Frontal cortex (tissue), 4 donors: Measurements from ENCODE around the gene COL6A2. TPM values are rescaled to one million over a fixed set of nuclear protein-coding genes. Genes with fewer than 3 reads are reported as not detected.

Experiments used
- DNase-seq, 2 donors: peaks; one replicate each; pipeline ENCODE4 v3.0.0; 2012; ENCODE audit warnings: low spot score in 2 of 2
- FAIRE-seq: peaks from 2 replicates; lab custom pipeline; 2012; peaks lifted over from hg19 to GRCh38; lab: Jason Lieb, UNC
- total RNA-seq: library from RNA; depleted of rRNA; stranded (reverse); fragments of >200 nt; gene quantifications from one replicate; pipeline ENCODE4 v1.2.3, GENCODE V29; 2014
- donor health status: control.
- donor health status: control.
- donor health status: control.

Gene COL6A2
- total RNA-seq, 1 donor from 2014 or later: 15.5 TPM

DNA sequence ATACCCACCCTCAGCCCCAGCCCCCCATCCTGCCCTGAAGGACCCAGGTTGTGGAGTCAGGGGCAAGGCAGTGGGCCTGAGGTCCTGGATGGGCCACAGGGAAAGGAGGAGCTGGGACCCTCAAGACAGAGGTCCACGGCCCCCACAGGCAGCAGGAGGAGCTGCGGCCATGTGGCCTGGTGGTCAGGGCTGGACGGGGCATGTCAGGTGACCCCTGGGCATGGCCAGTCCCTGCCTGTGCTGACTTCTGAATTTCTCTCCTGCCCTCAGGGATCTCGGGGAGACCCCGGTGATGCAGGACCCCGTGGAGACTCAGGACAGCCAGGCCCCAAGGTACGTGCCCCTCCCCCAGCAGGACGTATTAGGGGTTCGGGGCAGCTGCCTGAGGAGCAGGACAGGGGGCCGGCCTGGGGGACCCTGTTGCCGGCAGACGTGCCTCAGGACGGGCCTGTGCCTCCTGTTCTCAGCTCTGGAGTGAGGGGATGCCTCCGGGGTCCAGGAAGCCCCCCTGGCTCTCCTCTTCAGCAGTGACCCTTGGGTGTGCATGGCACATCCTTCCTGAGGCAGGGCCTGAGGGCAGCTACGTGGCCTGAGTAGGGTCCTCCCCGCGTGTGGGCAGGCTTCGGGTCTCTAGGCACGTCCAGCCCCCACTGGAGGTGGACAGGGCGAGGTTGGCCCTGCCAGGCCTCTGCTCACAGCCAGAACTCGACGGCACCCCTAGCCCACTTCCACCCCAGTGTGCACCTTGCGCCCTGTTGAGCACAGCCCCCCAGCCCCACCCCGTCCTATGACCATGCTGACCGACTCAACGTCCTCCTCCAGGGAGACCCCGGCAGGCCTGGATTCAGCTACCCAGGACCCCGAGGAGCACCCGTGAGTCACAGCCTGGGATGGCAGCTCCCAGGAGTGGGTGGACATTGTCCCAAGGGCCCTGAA, 23.6 kb downstream of the COL6A2 start:
- no peak for FAIRE-seq
- no peak for DNase-seq

DNA sequence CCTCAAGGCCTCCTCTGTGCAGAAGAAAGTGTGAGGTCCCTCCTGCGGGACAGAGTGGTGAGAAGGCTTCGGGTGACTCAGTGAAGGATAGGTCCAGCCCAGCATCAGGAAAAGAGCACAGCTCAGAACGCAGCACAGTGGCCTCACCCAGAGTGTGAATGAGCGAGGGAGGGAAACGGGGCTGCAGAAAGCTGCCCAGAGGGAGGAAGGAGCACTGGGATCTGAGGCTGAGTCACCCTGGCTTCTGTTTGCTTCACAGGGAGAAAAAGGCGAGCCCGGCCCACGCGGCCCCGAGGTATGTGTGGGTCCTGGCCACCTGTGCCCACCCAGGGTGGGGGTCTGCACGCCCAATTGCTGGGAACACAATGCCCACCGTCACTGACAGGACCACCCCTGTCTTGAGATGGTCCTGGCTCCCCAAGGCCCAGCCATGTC, 24.3 kb downstream of the COL6A2 start:
- DNase-seq (no peak), FAIRE-seq (no peak)

DNA sequence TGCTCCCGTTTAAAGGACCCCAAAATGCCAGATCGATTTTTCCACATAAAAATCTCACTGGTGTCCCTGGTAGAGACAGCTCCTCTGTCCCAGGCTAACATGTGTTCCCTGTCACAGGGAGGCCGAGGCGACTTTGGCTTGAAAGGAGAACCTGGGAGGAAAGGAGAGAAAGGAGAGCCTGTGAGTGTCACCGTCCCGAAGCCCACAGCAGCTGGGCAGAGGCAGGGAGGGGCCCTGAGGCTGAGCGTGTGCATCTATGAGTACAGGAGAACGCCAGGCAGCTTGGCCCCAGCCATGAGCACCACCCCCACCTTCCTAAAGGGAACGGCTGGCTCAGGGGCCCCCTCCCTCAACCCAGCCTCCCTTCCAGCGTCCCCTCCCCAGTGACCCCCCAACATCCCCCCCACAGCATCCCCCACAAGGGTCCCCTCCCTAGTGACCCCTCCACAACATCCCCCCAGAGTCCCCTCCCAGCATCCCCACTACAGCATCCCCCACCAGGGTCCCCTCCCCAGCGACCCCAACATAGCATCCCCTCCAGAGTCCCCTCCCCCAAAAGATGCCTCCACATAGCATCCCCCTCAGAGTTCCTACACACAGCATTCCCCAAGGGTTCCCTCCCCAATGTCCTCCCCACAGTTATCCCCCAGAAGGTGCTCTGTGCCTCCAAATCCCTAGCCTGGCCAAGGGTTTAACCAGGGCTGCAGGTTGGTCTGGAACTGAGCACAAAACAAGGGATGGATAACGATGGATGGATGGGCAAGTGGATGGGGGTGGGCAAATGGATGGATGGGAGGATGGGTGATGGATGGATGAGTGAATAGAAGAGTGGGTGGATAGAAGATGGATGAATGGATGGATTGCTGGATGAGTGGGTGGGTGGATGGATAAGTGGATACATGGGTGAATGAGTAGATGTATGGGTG, 25.1 kb downstream of the COL6A2 start:
- FAIRE-seq: no peak

GRCh38 chr21:46124083-46124925, 26.4 kb downstream of the COL6A2 start:
- FAIRE-seq (no peak), DNase-seq (no peak)

More for the DNA sequence above, 25.1 kb downstream of the COL6A2 start:
- no peak for DNase-seq

GRCh38 chr21:46124926-46125845, 27.3 kb downstream of the COL6A2 start:
- FAIRE-seq: no peak
- no peak for DNase-seq

DNA sequence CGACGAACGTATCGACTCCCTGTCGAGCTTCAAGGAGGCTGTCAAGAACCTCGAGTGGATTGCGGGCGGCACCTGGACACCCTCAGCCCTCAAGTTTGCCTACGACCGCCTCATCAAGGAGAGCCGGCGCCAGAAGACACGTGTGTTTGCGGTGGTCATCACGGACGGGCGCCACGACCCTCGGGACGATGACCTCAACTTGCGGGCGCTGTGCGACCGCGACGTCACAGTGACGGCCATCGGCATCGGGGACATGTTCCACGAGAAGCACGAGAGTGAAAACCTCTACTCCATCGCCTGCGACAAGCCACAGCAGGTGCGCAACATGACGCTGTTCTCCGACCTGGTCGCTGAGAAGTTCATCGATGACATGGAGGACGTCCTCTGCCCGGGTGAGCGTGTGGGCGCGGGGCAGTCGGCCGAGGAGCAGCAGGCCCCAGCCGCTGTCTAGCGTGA, 28.0 kb downstream of the COL6A2 start:
- DNase-seq: no peak
- no peak for FAIRE-seq

DNA sequence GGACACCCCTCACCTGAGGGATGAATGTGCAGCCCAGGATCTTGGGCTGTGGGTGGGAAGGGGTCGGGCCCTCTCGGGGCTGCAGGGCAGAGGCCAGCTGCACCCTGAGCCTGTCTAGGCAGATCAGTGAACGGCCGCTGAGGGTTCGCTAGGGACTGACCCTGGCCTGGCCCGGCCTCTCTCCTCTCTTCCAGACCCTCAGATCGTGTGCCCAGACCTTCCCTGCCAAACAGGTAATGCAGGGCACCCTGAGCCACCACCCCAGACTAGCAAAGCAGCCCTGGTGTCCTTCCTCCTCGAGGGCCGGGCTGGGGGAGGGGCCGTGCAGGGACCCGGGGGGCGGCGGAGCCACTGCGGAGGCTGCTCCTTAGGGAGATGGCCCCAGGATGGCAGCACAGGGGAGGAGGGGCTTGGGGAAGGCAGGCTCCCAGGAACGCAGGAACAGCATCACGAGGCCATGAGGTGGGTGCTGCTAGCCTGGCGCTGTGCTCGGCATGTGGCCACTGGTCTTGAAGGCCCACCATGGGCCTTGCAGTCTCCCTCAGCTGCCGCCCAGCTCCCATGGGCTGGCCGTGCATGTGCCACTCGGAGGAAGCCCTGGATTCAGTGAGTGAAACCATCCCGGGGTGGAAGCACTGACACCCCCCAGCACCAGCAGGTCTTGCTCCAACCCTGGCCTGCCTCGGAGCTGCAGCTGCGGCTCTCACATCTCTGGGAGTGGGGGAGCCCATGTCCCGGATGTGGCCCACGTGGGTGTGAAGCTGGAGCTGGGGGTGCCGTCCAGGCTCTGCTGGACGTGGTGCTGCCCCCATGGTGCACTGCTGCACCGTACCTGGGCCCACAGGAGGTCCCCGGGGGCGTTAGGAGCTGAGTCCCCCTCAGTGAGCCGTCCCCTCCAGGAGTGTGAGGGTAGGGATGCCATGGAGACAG, 28.7 kb downstream of the COL6A2 start:
- FAIRE-seq (no peak), DNase-seq (no peak)

DNA sequence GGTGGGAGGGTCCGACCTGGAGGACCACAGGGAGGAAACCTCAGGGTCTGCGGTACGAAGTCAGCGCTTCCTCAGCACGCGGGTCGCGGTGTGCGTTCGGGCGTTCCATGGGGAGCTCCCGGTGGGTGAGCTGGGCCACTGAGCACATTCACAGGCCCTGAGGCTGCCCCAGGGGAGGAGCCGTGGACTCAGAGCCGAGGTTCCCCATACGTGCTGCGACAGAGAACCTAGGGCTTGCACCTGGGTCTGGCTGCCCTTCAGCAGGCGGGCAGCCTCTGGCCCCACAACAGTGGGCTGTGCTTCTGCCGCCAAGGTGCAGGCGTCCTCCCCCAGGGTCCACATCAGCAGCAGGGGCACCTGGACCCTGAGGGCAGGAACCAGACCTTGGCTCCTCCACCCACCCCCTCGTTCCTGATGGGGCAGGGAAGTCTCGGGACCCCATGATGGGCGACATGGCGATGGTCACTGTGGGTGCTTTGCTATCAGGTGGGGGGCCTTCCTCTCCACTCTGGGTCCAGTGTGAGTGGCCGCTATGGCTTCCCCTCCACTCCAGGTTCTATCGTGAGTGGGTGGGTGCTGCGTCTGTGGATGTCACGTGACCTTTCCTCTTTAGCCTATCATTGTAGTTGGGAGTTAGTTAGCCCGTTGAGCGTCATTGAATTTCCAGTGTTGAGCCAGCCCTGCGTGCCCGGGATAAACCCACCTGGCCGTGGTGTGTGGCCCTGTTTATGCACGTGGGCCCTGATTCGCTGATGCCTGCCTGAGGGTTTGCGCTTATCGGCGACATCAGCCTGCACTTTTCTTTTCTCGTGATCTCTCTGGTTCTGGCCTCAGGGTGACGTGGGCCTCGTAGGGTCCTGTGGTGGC, 29.6 kb downstream of the COL6A2 start:
- no peak for FAIRE-seq
- no peak for DNase-seq

DNA sequence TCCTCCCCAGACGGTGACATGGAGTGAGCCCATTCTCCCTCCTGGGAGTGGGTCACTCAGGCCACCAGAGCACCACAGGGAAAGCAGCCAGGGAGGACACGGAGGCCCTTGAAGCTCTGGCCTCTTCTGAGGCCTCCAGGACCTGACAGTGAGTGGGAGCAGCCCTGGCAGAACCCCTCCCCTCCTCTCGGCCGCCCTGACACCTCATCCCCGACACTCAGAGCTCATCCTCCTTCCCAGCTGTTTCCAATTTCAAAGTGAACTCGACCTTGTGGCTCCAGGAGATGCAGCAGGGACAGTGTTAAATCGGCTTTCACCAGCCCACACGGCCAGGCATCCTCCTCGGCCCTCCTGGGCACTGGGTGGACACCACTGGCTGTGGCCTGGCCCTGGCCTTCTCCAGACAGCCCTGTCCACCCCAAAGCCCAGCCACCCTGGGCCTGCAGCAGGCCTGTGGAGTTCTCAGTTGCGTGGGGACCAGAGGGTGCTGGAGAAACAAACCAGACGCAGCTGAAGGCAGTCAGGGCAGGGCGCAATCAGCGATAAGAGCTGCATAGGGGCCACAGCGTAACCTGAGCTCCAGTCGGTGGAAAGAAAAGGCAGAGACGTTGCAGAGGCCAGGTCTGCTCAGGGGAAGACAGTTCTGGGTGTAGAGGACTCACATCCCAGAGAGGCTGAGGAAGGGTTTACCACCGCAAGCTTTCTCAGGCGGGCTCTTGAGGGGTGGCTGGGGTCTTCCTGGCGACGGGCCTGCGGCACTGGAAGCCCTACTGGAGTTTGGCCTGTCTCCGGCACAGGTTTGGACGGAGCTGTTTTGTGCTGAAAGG, 30.4 kb downstream of the COL6A2 start:
- FAIRE-seq (no peak), DNase-seq (no peak)

- DNase-seq (no peak), FAIRE-seq (no peak)
Observed at GRCh38 chr21:46128933-46129571, 31.1 kb downstream of the COL6A2 start.

DNA sequence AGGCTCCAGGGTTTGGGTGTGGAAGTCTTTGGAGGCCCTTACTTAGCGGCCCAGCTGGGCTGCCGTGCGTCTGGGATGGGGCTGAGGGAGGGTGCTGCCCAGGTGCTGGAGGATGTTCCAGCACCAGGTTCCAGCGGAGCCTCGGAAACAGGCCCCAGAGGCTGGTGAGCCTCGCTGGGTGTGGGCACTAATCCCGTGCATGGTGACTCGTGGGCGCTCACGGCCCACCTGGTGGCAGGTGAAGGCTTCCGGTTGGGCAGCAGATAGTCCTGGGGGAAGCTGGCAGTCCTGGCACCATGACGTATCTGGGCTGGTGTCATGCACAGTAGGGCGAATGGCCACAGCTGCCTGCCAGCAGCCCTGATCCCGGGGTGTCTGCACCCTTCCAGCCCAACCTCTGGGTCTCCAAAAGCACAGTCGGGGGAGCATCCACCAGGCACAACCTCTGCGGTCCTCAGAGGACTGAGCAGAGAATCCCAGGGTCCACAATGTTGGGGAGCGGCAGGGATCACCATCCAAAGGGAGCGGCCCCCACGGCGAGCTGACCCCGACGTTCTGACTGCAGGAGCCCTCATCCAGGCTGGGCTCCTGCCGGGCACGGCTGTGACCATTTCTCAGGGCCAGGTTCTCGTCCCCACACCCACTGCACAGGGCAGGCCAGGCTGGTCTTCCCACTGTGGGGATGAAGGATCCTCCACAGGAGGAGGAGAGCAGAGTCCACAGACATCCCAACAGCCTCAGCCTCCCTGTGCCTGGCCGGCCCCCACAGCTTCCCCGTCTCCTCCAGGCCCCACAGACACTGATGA, 32.1 kb downstream of the COL6A2 start:
- DNase-seq: no peak

GRCh38 chr21:46130831-46131587, 33.1 kb downstream of the COL6A2 start:
- FAIRE-seq: no peak
- DNase-seq: no peak

More for the DNA sequence above, 32.1 kb downstream of the COL6A2 start:
- FAIRE-seq: no peak

GRCh38 chr21:46131588-46131837, 33.6 kb downstream of the COL6A2 start:
- DNase-seq (no peak), FAIRE-seq (no peak)
